Fibroblast of skin of back (primary cell): ENCODE data around the gene B3GNT4. TPM values are rescaled to one million over a fixed set of nuclear protein-coding genes. Genes with fewer than 3 reads are reported as not detected.
"Not testable (repeated sequence)": the region's sequence is repeated elsewhere in the genome, so short reads cannot be mapped to it uniquely, and the experiment has no call there.

Experiments used
- DNase-seq: peaks from one replicate; pipeline ENCODE4 v3.0.0-alpha.2; 2013
- polyA plus RNA-seq, 2 experiments: library from polyadenylated mRNA; unstranded; fragments of 120-200 nt; gene quantifications; one replicate each; pipeline ENCODE4 v1.2.1, GENCODE V29; 2013; ENCODE audit not compliant: insufficient read length in 2 of 2

B3GNT4 gene
- polyA plus RNA-seq (2013, experiment 1 of 2; ENCODE audit: insufficient read length) = 0.87 TPM
- 0.85 TPM for polyA plus RNA-seq (2013, experiment 2 of 2; ENCODE audit: insufficient read length)

DNA sequence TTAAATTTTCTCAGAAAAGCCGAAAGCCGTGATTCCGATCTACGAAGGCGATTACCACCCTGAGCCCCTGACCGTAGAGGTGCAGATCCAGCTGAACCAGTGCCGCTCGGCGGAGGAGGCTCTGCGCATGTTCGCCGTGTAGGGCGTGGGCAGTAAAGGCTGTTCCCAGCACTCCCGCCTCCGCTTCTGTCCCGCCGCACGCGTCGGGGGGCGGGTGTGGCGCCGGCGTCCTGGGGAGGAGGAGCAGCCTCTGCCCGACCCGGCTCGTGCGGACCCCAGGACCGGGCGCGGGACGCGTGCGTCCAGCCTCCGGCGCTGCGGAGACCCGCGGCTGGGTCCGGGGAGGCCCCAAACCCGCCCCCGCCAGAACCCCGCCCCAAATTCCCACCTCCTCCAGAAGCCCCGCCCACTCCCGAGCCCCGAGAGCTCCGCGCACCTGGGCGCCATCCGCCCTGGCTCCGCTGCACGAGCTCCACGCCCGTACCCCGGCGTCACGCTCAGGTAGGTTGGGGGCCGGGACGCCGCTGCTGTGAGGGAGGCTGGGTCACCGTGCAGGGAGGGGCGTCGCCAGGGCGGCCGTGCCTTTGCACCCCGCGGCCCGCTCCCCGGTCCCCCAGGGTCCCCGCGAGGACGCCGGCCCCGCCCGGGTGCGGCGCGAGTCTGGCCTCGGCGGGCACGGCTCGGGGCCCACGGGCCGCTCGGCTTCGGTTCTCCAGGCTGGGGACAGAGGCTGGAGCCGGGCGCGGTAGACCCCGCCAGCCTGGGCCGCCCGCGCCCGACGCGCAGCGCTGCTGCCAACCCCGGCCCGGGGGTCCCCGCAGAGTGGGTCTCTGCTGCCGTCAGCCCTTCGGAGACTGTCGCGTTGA lies at the start of gene B3GNT4:
B3GNT4 (plus strand) TSS at position 409 of the 866 bp plus-strand sequence. CDS start 910 bp downstream, outside the sequence.
- peak; percentile 56 for DNase-seq

DNA sequence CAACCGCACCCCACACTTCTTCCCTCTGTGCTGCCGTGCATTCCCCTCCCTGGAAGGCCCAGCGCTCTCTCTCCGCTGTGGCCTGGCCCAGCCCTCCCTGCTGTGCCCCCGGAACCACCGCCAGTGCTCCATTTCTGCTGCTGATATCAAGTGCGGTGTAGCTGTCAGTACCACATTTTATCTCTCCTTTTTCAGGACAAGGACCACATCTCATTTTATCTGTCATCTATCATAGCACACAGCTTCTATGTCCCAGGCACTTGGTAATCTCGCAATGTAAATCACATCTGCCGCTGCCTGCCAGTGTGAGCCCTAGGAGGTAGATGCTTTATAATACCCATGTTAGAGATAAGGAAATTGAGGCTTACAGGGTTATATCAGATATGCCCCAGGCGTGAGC lies 47.8 kb upstream of the B3GNT4 start:
- no peak for DNase-seq

DNA sequence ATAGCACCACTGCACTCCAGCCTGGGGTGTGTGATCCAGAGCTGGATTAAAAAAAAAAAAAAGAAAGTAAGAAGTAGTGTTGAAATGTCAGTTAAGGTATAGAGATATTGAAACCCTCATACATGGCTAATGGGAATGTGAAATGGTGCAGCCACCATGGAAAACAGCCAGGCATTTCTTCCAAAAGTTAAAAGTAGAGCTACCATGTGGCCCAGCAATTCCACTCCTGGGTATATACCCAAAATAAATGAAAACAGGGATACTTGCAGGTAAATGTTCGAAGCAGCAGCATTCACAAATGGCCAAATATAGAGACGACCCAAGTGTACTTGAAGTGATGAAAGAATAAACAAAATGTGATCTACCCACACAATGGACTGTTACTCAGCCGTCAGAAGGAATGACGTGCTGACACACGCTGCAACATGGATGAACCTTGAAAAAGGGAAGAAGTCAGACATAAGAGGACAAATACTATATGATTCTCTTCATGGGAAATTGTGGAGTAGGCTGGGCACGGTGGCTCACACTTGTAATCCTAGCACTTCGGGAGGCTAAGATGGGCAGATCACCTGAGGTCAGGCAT lies 44.7 kb upstream of the B3GNT4 start:
- no peak for DNase-seq

DNA sequence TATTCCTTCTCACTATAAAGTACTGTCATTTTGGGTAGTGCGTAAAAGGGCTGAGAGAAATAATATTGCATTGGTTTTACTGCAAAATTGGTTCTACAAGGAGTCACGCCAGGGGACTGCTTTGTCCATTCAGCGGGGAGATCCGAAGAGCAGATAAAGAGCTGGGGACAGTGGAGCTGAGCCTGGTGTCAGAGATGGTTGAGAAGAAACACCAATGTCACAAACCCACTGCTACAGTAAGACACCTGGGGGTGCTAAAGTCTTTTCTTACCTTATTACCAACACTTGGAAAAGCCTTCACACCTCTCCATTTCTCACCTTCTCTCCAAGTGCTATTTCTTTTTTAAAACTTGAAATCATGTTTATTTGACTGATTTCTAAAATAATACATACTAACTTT lies 43.6 kb upstream of the B3GNT4 start:
- no peak for DNase-seq

DNA sequence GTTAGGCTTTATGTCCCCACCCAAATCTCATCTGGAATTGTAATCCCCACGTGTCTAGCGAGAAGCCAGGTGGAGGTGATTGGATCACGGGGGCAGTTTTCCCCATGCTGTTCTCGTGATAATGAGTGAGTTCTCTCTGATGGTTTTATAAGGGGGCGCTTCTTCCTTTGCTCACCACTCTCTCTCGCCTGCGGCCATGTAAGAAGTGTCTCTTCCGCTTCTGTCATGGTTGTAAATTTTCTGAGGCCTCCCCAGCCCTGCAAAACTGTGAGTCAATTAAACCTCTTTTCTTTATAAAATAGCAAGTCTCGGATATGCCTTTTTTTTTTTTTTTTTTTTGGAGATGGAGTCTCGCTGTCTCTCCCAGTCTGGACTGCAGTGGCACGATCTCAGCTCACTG lies 42.7 kb upstream of the B3GNT4 start:
- no peak for DNase-seq

DNA sequence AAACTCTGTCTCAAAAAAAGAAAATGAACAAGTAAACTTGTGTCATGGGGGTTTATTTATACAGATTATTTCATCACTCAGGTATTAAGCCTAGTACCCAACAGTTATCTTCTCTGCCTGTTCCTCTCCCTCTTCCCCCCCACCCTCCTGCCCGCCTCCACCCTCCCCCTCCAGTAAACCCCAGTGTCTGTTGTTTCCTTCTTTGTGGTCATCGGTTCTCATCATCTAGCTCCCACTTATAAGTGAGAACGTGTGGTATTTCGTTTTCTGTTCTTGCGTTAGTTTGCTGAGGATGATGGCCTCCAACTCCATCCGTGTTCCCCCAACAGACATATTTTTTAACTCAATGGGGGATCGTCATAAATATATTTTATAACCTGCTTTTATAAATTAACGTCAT lies 41.8 kb upstream of the B3GNT4 start:
- no peak for DNase-seq

DNA sequence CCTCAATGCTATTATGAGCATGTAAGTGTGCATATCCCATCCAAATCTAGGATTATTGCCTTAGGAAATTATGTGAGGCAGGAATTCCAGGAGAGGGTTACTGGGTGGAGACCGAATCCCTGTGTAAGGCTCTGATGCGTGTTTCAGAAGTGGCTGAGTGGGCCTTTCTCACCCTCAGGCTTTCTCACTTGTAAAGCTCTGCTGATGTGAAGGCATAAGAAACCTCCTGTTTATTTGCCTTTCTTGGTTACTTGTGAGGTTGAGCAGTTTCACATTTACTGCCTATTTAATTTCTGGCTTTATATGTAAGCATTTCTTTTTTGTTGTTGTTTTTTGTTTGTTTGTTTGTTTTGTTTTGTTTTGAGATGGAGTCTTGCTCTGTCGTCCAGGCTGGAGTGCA lies 40.5 kb upstream of the B3GNT4 start:
- no peak for DNase-seq

DNA sequence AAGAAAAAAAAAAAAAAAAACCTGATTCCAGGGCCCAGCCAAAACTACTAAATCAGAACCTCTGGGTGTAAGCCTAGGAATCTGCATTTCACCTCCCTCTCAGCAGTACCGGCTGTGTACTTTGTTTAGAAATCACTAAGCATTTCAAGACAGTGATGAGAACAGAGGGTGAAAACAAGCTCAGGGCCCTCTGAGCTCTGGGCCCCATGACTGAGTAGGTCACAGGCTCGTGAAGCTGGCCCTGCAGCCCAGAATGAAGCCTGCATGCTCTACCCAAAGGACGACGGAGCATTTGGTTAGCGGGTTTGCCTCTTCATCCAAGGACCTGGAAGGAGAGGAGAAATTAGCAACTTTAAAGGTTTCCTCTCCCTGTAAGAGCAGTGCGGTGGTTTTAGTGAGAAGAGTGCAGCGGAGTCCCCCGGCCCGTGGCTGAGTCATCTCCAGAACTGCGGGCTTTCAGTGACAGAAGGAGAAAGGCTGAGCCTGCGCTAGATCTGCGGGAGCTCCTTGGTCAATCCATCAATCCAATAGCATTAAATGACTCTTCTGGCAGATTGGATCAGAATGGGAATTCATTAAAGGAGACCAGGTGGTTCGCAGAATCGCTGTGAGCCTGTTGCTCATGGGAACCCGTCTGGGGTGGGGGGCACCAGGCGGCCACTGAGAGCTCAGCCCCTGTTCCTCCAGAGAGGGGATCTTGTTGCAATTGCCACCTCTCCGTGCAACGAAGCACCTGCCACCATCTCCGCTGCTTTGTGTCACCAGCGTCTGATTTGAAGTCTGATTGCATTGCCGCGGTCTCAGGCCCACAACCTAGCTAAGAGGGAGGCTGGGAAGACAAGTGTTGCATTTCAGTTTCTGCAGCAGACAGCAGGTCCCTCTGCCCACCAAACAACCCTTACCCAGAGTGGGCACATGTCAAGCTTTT lies 36.8 kb upstream of the B3GNT4 start:
- no peak for DNase-seq

DNA sequence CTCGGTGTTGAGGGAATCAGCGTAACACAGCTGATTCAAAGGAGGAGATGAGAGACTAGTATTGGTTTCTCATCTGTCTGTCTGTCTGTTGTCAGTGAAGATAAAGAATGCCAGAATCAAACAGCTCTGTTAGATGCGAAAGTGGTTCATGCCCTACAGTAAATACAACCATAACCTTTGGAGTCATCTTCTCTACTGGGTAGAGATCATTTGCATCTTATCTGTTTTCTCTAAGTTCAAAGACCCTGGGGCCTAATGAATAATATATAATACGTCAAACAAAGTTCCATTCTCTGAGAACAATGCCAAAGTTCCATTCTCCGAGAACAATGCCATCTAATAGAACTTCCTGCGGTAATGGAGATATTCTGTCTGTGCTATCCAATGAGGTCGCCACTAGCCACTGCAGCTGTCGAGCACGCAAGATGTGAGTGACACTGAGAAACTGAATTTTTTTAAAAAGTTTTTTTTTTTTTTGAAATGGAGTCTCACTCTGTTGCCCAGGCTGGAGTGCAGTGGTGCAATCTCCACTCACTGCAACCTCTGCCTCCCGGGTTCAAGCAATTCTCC lies 36.1 kb upstream of the B3GNT4 start:
- no peak for DNase-seq

DNA sequence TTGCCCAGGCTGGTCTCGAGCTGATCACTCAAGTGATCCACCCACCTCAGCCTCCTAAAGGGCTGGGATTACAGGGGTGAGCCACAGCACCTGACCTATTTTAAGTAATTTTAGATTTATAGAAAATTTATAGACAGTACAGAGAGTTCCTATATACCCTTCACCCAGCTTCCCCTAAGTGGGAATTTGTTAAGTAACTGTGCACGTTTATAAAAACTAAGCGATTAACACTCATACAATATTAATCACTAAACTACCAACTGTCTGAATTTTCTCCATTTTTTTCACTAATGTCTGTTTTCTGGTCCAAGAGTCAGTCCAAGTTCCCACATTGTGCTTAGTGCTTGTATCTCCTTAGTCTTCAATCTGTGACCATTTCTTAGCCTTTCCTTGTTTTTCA lies 35.0 kb upstream of the B3GNT4 start:
- no peak for DNase-seq

DNA sequence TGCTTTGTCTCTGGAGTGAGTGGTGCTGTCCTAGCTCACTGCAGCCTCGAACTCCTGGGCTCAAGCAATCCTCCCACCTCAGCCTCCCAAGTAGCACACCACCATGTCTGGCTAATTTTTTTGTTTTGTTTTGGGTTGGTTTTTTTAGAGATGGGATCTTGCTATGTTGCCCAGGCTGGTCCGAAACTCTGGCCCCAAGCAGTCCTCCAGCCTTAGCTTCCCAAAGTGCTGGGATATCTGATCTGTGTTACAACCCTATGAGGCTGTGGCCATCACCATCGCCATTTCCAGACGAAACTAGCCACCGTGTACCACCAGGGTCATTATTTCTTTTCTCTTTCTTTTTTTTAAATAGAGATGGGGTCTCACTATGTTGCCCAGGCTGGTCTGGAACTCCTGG lies 32.1 kb upstream of the B3GNT4 start:
- DNase-seq = no peak

DNA sequence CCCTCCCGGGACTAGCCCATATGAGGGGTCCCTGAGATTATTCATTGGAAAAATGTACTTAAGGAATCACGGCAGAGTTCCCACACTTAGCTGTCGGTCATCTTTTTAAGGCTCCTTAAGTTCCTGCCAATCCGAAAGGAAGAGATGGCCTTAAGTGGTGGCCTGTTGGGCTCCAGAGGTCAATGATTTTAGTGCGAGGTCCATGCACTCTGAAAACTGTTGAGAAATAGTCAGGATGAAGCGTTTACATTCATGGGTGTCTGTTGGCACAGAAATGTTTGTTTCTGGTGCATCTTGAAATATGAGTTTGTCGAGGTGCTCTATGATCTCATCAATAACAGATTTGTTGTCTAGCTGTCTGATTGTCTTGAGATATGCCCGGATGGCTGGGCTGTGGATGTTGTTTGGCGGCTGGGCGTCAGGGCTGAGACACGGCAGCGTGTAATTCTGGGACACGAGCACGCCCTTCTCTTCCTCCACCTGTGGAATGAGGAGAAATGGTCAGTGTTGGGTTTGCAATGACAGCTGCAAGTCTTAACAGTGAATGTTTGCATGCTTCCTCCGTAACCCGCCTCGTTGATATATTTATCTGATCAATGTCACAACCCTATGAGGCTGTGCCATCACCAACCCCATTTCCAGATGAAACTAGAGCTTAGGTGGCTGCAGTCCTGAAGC lies 31.1 kb upstream of the B3GNT4 start:
- DNase-seq = no peak

DNA sequence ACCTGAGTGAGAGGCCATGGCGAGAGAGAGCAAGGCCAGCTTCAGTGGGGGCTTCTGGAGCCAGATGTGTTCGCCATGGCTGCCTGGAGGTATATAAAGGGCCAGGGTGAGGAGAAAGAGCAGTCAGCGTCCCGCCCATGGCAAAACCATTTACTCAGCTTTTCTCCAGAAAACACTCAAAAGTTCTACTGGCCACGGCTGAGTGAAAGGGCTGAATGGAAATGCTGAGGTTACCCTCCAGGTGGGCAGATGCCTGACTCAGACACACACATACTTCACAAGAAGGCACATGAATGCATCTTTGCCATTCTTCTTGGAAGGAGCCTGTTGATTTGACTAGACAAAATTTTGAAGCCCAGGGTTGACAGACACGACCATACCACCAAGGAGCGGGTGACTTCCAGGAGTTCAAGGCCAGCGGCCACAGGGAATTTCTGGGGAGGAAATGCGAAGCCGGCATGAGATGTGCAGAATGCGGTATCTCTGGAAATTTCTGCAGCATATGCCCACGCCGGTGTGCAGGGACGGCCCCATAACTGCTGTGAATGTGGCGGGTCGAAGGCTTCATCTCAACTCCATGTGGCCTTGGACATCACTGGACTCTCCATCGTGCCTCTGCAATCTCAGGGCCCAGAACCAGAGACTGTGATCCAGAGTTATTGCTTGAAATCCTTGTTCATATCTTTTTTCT lies 29.2 kb upstream of the B3GNT4 start, which contains the start of gene IL31:
IL31 (minus strand) TSS at position 67 of the 691 bp plus-strand sequence; CDS start at position 18, 49 bp downstream.
- DNase-seq = no peak

DNA sequence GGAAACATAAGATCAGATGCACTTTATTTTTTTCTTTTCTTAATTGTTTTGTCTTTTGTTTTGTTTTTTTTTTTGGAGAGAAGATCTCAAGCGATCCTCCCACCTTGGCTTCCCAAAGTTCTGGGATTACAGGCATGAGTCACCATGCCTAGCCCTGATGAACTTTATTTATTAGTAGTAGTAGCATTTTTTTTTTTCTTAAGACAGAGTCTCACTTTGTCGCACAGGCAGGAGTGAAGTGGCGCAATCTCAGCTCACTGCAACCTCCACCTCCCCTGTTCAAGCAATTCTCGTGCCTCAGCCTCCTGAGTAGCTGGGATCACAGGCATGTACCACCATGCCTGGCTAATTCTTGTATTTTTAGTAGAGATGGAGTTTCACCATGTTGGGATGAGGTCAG lies 27.0 kb upstream of the B3GNT4 start:
- DNase-seq = not testable (repeated sequence)

DNA sequence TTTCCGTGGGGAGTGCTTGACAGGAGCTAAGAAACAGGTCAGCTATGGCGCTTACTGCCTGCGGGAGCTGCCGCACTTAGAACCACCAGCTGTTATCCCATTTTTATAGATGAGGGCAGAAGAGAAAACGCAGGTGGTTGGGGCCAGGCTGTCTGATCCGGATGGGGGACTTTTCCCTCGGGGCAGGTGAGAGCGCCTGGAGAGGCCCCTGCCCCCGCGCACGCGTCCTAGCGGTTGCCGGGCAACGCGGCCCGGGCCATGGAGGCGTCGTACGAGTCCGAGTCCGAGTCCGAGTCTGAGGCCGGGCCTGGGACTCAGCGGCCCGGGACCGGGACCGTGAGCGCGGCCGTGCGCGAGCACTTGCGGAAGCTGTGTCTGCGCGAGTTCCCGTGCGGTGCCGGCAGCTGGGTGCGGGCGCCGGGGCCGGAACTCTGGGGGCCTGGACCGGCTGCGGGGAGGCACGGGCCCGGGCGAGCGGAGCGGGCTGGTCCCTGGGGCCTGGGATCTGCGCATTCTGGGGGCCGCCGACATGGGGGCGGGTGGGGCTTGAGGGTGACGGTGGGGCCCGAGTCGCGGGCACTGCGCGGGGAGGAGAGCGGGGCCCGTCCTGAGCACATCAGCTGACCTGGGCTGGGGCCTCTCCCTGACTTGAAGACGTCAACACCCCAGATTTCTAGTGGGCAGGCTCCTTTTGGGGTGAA lies 20.5 kb upstream of the B3GNT4 start, which contains the start of gene LRRC43:
LRRC43 (plus strand) TSS at position 237 of the 701 bp plus-strand sequence; CDS start at position 259, 22 bp downstream.
- peak; percentile 23 for DNase-seq

DNA sequence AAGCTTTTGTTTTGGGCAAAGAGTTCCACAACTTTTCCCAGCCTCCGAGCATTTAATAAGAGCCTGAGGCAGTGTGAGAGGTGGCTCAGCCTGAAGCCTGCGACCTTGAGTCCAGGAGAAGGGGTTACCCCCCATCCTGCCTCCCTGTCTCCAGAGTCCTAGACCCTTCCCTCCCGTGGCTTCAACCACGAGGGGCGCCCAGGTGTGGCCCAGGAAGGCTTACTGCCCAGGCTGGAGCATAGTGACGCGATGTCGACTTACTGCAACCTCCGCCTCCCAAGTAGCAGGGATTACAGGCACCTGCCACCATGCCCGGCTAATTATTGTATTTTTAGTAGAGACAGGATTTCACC lies 19.9 kb upstream of the B3GNT4 start:
- DNase-seq = no peak

DNA sequence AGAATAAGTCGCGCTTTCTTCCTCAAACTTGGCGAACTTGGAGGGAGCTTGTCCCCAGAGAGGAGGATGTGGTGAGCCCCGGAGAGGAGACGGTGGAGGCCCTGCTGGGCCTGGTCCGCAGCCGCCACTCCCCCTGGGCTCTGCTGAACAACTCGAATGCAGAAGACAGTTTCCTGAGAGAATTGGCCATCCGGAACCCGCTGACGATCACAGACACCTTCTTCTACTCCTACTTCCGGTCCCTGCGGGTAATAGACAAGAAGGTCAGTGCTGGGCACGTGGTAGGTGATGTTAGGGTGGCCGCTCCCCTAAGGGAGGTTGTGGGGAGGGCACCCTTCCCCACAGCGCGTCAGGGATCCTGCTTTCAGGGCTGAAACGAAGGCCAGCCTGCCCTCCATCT lies 19.0 kb upstream of the B3GNT4 start:
- no peak for DNase-seq

DNA sequence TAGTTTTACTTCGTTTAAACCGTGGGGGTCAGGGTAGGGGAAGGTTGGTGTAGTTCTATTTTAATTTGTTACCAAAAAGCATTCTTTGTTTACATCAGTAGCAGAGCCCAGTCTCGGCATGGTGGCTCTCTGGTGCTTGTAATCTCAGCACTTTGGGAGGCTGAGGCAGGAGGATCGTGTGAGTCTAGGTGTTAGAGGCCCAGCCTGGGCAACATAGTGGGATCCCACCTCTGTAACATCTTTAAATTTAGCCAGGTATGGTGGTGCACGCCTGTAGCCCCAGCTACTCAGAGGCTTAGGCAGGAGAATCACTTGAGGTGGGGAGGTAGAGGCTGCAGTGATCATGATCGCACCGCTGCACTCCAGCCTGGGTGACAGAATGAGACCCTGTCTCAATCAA lies 18.4 kb upstream of the B3GNT4 start:
- no peak for DNase-seq

DNA sequence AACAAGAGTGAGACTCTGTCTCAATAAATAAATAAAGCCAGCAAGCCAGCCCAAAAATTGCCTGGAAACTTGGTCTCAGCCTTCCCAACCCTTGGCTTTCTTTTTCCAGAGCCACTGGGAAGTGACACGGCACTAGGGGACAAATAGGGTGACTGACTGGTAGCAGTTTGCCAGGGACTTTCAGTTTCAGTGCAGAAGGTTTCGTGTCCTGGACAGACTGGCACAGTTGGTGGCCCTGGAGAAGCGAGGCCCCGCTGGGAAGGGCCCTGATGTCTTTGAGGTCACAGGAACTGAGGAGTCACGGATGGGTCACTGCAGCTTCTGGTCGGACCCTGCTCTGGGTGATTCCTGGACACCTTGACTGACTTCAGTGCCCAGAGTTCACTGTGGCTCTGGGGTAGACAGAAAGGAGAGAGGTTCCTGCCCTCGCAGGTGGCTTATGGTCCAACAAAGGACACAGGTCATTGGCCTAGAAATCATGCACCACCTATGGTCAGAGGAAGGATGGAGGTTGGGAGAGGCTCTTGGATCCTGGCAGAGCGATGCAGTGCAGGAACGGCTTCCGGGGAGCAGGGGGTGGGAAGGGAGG lies 17.9 kb upstream of the B3GNT4 start:
- DNase-seq = no peak

DNA sequence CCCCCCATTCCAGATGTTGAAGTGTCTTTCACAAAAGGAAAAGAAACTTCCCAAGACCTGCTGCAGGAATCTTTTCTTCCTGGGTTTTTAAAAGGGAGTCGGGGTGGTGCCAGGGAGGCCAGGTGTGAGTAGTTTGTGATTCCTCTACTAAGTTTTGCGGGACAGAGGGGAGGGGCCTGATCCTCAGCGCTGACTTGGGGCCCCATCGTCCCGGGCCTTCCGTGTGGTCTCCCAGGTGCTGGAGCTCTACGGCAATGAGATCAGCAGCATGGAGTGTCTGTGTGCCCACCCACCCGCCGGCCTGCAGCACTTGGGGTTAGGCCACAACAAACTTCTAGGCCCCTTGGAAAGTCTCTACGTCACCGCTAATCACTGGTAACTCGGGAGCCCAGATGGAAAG lies 16.0 kb upstream of the B3GNT4 start:
- no peak for DNase-seq
